ENCODE results near the gene MYO15B. TPM values are rescaled to one million over a fixed set of nuclear protein-coding genes. Genes with fewer than 3 reads are reported as not detected.

MYO15B gene
- total RNA-seq, 1 donor from 2014 or later, result 285 TPM

GRCh38 chr17:75571197-75571884 lies 16.3 kb upstream of the MYO15B start:
- no peaks in the 10 kb centered on the region for H3K36me3 ChIP-seq
- H3K4me1 ChIP-seq, result no peaks in the 10 kb centered on the region
- no peaks in the 10 kb centered on the region for H3K9me3 ChIP-seq
- intact Hi-C loops (cut with DNase I), result no loop called here
- DNase-seq (ENCODE audit: low spot score in 2 of 2), result peak in 1 of 2 donors; percentile 38
- no peak overlapping the region for H3K4me3 ChIP-seq
- TF ChIP-seq CTCF (IDR thresholded peaks at IDR 0.05), result no peak
- no peaks in the 10 kb centered on the region for H3K27me3 ChIP-seq
- peak overlapping the region in 1 of 2 donors; percentile 45 for H3K27ac ChIP-seq

- intact Hi-C loops (cut with DNase I), result no loop called here
- no peak for TF ChIP-seq CTCF (IDR thresholded peaks at IDR 0.05)
- H3K9me3 ChIP-seq, result no peaks in the 10 kb centered on the region
- no peaks in the 10 kb centered on the region for H3K27me3 ChIP-seq
- no peaks in the 10 kb centered on the region for H3K36me3 ChIP-seq
- no peak overlapping the region for H3K4me3 ChIP-seq
- DNase-seq (ENCODE audit: low spot score in 2 of 2), result no peak
- H3K4me1 ChIP-seq, result no peaks in the 10 kb centered on the region
- H3K27ac ChIP-seq, result no peak overlapping the region
These were observed 15.8 kb upstream of the MYO15B start for GRCh38 chr17:75571885-75572215.

GRCh38 chr17:75572713-75573539 lies 14.7 kb upstream of the MYO15B start:
- intact Hi-C loops (cut with DNase I), result no loop called here
- Histone ChIP-seq H3K27ac (no peak overlapping the region), H3K4me1 (no peaks in the 10 kb centered on the region), H3K27me3 (no peaks in the 10 kb centered on the region), H3K9me3 (no peaks in the 10 kb centered on the region), H3K36me3 (no peaks in the 10 kb centered on the region), H3K4me3 (no peak overlapping the region)
- TF ChIP-seq CTCF (IDR thresholded peaks at IDR 0.05), result no peak
- DNase-seq (ENCODE audit: low spot score in 2 of 2), result no peak

GRCh38 chr17:75573540-75573957 lies 14.1 kb upstream of the MYO15B start:
- H3K4me1 ChIP-seq, result no peaks in the 10 kb centered on the region
- H3K36me3 ChIP-seq, result no peaks in the 10 kb centered on the region
- no peak overlapping the region for H3K4me3 ChIP-seq
- H3K27ac ChIP-seq, result no peak overlapping the region
- DNase-seq (ENCODE audit: low spot score in 2 of 2), result no peak
- no peak for TF ChIP-seq CTCF (IDR thresholded peaks at IDR 0.05)
- H3K9me3 ChIP-seq, result no peaks in the 10 kb centered on the region
- intact Hi-C loops (cut with DNase I), result no loop called here
- no peaks in the 10 kb centered on the region for H3K27me3 ChIP-seq

GRCh38 chr17:75573994-75574393 lies 13.6 kb upstream of the MYO15B start:
- Histone ChIP-seq H3K27ac (no peak overlapping the region), H3K4me1 (no peaks in the 10 kb centered on the region), H3K36me3 (no peaks in the 10 kb centered on the region), H3K9me3 (no peaks in the 10 kb centered on the region), H3K4me3 (no peak overlapping the region), H3K27me3 (no peaks in the 10 kb centered on the region)
- no peak for TF ChIP-seq CTCF (IDR thresholded peaks at IDR 0.05)
- intact Hi-C loops (cut with DNase I), result no loop called here
- no peak for DNase-seq (ENCODE audit: low spot score in 2 of 2)
